IPS DF 6.9 (cell line): ENCODE measurements around the gene GH1.
"Not testable (repeated sequence)": the region's sequence is repeated elsewhere in the genome, so short reads cannot be mapped to it uniquely, and the experiment has no call there.

Source experiments
- DNase-seq: peaks from one replicate; pipeline ENCODE4 v3.0.0-alpha.2; 2013; ENCODE audit warnings: low read depth, low spot score
- H3K27ac ChIP-seq: one replicate; pipeline ENCODE4 v1.5.1; 2013; ENCODE audit warnings: low read length, control low read depth
- H3K27me3 ChIP-seq: 2 replicates; pipeline ENCODE4 v1.6.1; 2013; ENCODE audit warnings: mild to moderate bottlenecking, low read length; ENCODE audit not compliant: control insufficient read depth, insufficient read depth
- H3K36me3 ChIP-seq: 2 replicates; pipeline ENCODE4 v1.6.1; 2013; ENCODE audit warnings: low read length; ENCODE audit not compliant: control insufficient read depth, insufficient read depth
- H3K4me1 ChIP-seq: 2 replicates; pipeline ENCODE4 v1.6.1; 2013; ENCODE audit warnings: low read length; ENCODE audit not compliant: control insufficient read depth, insufficient read depth
- H3K4me3 ChIP-seq: 2 replicates; pipeline ENCODE4 v1.5.1; 2013; ENCODE audit warnings: mild to moderate bottlenecking, low read length
- H3K9me3 ChIP-seq: 2 replicates; pipeline ENCODE4 v1.6.1; 2013; ENCODE audit warnings: low read length, inconsistent platforms; ENCODE audit not compliant: control insufficient read depth, insufficient read depth
- WGBS: extraction: QIAGEN DNeasy Blood & Tissue Kit; methylation state at CpG from one replicate; pipeline ENCODE4 v1.1.7; 2013; ENCODE audit warnings: mixed read lengths, missing lambda C conversion rate; ENCODE audit not compliant: insufficient read length, insufficient coverage; 5-methylcytosine and 5-hydroxymethylcytosine counted together

GH1 gene

GRCh38 chr17:63914471-63914870 lies 4.2 kb downstream of the GH1 start:
- H3K4me1 ChIP-seq, result peaks cover 1% of the 10 kb centered on the region; the same call in 1 of the 2 replicates
- no CpG with 5 or more reads among the region's 7 CpGs for WGBS
- no peaks in the 10 kb centered on the region for H3K36me3 ChIP-seq
- no peaks in the 10 kb centered on the region for H3K9me3 ChIP-seq
- DNase-seq, result no peak
- no peak overlapping the region for H3K27ac ChIP-seq
- H3K4me3 ChIP-seq, result no peak overlapping the region
- H3K27me3 ChIP-seq, result no peaks in the 10 kb centered on the region

DNA sequence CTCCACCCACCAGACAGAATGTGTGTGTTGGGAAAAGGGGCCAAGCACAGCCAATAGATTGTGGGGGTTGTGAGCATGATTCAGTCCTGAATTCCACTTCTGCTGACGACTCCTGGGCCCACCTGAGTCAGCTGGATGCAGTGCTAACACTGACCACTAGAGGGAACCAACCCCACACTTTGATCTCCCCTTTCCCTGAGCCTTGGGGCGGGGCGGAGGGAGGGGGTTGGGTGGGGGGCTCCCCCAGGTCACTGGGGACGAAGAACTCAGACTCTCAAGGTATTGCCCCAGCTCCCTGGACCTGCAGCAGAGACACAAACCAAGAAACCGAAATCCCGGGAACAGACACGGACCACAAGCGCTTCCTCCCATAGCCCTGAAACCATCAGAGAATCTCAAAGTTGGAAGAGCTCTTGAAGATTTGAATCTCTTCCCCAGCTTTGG lies 7.0 kb downstream of the GH1 start:
- WGBS, result no CpG with 5 or more reads among the region's 8 CpGs
- DNase-seq, result no peak
- peaks cover 3% of the 10 kb centered on the region; the same call in 1 of the 2 replicates for H3K4me1 ChIP-seq
- no peak overlapping the region for H3K27ac ChIP-seq
- H3K4me3 ChIP-seq, result no peak overlapping the region
- H3K9me3 ChIP-seq, result no peaks in the 10 kb centered on the region
- no peaks in the 10 kb centered on the region for H3K27me3 ChIP-seq
- H3K36me3 ChIP-seq, result no peaks in the 10 kb centered on the region

- no peak within 1 kb of the TSS for H3K27ac ChIP-seq
- WGBS, result no CpG with 5 or more reads among the region's 15 CpGs
These were observed 7.5 kb downstream of the GH1 start, which contains the start of gene CSHL1 for GRCh38 chr17:63911041-63911635. Gene CSHL1 (minus strand): TSS chr17:63911258. CDS start chr17:63911196, 62 bp downstream.

GRCh38 chr17:63910096-63910495 lies 8.5 kb downstream of the GH1 start:
- WGBS, result no CpG with 5 or more reads among the region's 14 CpGs
- Histone ChIP-seq H3K4me3 (no peak overlapping the region), H3K4me1 (peaks cover 3% of the 10 kb centered on the region; the same call in 1 of the 2 replicates), H3K27ac (no peak overlapping the region), H3K9me3 (no peaks in the 10 kb centered on the region), H3K27me3 (no peaks in the 10 kb centered on the region), H3K36me3 (no peaks in the 10 kb centered on the region)
- no peak for DNase-seq

More at GRCh38 chr17:63911041-63911635, 7.5 kb downstream of the GH1 start, which contains the start of gene CSHL1:
- Histone ChIP-seq H3K4me3 (no peak within 1 kb of the TSS), H3K4me1 (peaks cover 3% of the 10 kb centered on the region; the same call in 1 of the 2 replicates), H3K9me3 (no peaks in the 10 kb centered on the region), H3K36me3 (no peaks in the 10 kb centered on the region), H3K27me3 (no peaks in the 10 kb centered on the region)
- no peak for DNase-seq

DNA sequence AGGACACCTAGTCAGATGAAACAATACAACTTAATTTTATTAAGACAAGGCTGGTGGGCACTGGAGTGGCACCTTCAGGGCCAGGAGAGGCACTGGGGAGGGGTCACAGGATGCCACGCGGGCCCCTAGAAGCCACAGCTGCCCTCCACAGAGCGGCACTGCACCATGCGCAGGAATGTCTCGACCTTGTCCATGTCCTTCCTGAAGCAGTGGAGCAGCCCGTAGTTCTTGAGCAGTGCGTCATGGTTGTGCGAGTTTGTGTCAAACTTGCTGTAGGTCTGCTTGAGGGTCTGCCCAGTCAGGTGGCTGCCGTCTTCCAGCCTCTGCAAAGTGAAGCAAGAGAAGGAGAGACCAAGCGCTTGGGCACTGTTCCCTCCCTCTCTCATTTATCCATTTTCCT lies 9.1 kb downstream of the GH1 start:
- not testable (repeated sequence) for DNase-seq, H3K9me3 ChIP-seq, H3K27ac ChIP-seq, H3K27me3 ChIP-seq, H3K36me3 ChIP-seq, H3K4me3 ChIP-seq, H3K4me1 ChIP-seq
- no CpG with 5 or more reads among the region's 10 CpGs for WGBS

DNA sequence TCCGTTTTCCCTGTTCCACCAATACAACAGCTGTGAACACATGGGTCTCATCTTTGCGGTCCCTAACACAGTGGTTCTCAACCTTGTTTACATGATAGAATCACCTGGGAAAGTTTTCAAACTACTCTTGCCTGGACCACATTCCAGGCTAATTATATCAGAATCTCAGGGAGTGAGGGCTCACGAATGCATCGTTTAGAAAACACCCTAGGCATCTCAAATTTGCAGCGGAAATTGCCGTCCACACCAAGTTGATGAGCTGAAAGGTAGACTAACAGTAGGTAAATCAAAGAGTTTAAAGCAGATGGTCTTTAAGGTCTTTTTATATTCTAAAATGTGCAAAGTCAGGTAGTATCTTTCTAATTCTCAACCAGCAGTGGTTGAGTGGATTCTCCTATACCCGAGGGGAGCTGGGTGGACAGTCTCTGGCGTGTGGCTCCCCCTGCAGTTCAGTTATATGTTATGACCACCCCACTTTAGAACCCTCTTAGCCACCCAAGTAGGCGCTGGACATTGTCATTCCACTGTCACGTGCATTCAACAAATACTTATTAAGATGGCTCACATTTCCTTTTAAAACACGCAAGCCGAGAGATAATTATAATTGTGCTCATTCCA lies 11.4 kb downstream of the GH1 start:
- H3K4me3 ChIP-seq, H3K4me1 ChIP-seq, H3K27ac ChIP-seq, H3K27me3 ChIP-seq, DNase-seq, H3K36me3 ChIP-seq, H3K9me3 ChIP-seq: not testable (repeated sequence)
- WGBS, result no CpG with 5 or more reads among the region's 12 CpGs

DNA sequence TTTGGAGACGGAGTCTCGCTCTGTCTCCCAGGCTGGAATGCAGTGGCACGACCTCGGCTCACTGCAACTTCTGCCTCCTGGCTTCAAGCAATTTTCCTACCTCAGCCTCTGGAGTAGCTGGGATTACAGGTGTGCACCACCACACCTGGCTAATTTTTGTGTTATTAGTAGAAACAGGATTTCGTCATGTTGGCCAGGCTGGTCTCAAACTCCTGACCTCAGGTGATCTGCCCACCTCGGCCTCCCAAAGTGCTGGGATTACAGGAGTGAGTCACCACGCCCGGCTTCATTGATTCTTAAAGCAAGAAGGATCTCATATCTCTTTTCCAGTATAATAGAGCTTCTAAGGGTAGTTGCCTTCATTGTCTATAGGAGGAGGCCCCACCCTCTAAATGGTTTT lies 13.8 kb downstream of the GH1 start:
- no CpG with 5 or more reads among the region's 8 CpGs for whole genome bisulfite sequencing
- H3K9me3 ChIP-seq, H3K4me3 ChIP-seq, DNase-seq, H3K27ac ChIP-seq, H3K36me3 ChIP-seq, H3K4me1 ChIP-seq, H3K27me3 ChIP-seq: not testable (repeated sequence)

- not testable (repeated sequence) for H3K27ac ChIP-seq, H3K4me1 ChIP-seq, H3K27me3 ChIP-seq, DNase-seq, H3K36me3 ChIP-seq, H3K4me3 ChIP-seq, H3K9me3 ChIP-seq
- no CpG with 5 or more reads among the region's 5 CpGs for WGBS
These were observed 14.8 kb downstream of the GH1 start for GRCh38 chr17:63903787-63904201.

GRCh38 chr17:63901971-63902370 lies 16.7 kb downstream of the GH1 start:
- not testable (repeated sequence) for H3K27ac ChIP-seq, H3K36me3 ChIP-seq, H3K9me3 ChIP-seq, H3K27me3 ChIP-seq, H3K4me3 ChIP-seq, H3K4me1 ChIP-seq, DNase-seq
- WGBS, result no CpG with 5 or more reads among the region's 2 CpGs

DNA sequence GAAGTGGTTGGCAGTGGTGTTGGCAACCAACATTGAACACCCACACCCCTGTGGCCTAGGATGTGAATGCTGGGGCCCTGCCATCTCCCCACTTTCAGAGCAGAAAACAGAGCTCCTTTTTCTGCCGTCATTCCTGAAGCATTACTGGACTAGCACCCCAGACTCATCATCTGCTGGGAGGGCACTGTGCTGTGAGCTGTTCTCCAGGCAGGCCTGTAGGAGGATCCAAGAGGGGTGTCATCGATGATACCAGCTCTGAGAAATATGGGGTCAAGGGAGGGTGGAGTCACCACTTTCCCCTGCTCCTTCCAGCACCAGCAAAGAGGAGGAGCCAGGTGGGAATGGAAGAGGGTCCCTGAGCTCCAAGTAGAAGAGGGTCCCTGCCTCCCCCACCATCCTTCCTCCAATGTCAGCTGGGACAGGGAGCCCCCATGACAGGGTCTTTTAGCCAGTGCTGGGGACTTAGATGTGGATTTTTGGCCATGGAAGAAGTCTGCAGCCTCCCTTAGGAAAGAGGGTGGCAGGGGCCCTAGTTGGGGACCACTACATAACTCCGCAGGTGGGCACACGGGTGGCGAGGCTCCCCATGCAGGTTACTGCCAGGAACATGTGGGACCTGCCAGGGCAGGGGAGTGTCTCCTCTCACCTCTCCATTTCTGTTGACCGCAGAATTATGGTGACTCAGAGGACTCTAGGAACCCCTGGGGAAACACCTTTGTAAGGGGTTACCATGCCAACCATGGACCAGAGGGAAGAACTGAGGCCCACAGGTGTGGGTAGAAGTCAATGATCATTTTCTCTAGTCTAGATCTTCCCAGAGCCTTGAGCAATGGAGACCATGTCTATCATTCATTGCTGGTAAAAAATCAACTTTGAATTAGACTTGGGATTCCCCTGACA lies 19.5 kb downstream of the GH1 start:
- H3K9me3 ChIP-seq, H3K27me3 ChIP-seq, H3K4me3 ChIP-seq, DNase-seq, H3K4me1 ChIP-seq, H3K27ac ChIP-seq, H3K36me3 ChIP-seq: not testable (repeated sequence)
- WGBS, result no CpG with 5 or more reads among the region's 6 CpGs
